MM.1S (cell line): ENCODE results near the gene FNTB.

Experiments
- DNase-seq: peaks from one replicate; pipeline ENCODE4 v3.0.0-alpha.2; 2015
- H2AFZ ChIP-seq: fragments of 300-600 bp; sonication (generic); 2 replicates; pipeline ENCODE4 v1.6.0; 2016; ENCODE audit warnings: antibody characterized with exemption, low read length
- H3F3A ChIP-seq: fragments of 300-600 bp; sonication (generic); 2 replicates; pipeline ENCODE4 v1.6.1; 2016; ENCODE audit warnings: mild to moderate bottlenecking, antibody characterized with exemption, low read length, moderate library complexity, mixed read lengths; ENCODE audit not compliant: insufficient read depth
- H3K27ac ChIP-seq: fragments of 300-600 bp; sonication (generic); 2 replicates; pipeline ENCODE4 v1.5.1; 2016; ENCODE audit warnings: mild to moderate bottlenecking, low read length
- H3K27me3 ChIP-seq: fragments of 300-600 bp; sonication (generic); replicated peaks from 2 replicates; pipeline ENCODE4 v1.6.0; 2016; ENCODE audit warnings: low read length; ENCODE audit not compliant: insufficient read depth
- H3K36me3 ChIP-seq: fragments of 300-600 bp; sonication (generic); replicated peaks from 2 replicates; pipeline ENCODE4 v1.6.1; 2016; ENCODE audit warnings: mild to moderate bottlenecking, low read length, mixed read lengths; ENCODE audit not compliant: insufficient read depth
- H3K4me1 ChIP-seq: fragments of 300-600 bp; sonication (generic); 2 replicates; pipeline ENCODE4 v1.6.1; 2016; ENCODE audit warnings: low read length, mixed read lengths
- H3K4me2 ChIP-seq: fragments of 300-600 bp; sonication (generic); 2 replicates; pipeline ENCODE4 v1.6.0; 2016; ENCODE audit warnings: low read depth, low read length
- H3K4me3 ChIP-seq: fragments of 300-600 bp; sonication (generic); 2 replicates; pipeline ENCODE4 v1.5.1; 2016; ENCODE audit warnings: low read length, mixed read lengths
- H3K79me2 ChIP-seq: fragments of 300-600 bp; sonication (generic); 2 replicates; pipeline ENCODE4 v1.6.1; 2016; ENCODE audit warnings: mixed run types, low read length, mixed read lengths
- H3K9ac ChIP-seq: fragments of 300-600 bp; sonication (generic); 2 replicates; pipeline ENCODE4 v1.6.1; 2016; ENCODE audit warnings: low read length, mixed read lengths
- H3K9me2 ChIP-seq: fragments of 300-600 bp; sonication (generic); replicated peaks from 2 replicates; pipeline ENCODE4 v1.6.1; 2016; ENCODE audit warnings: mild to moderate bottlenecking, low read length, mixed read lengths; ENCODE audit not compliant: insufficient read depth
- H3K9me3 ChIP-seq: fragments of 300-600 bp; sonication (generic); replicated peaks from 2 replicates; pipeline ENCODE4 v1.6.1; 2016; ENCODE audit warnings: mild to moderate bottlenecking, low read length, mixed read lengths; ENCODE audit not compliant: insufficient read depth
- H4K20me1 ChIP-seq: fragments of 300-600 bp; sonication (generic); 2 replicates; pipeline ENCODE4 v1.6.1; 2016; ENCODE audit warnings: mild to moderate bottlenecking, low read length, moderate library complexity, mixed read lengths; ENCODE audit not compliant: insufficient read depth
- EZH2 ChIP-seq: fragments of 300-600 bp; sonication (generic); optimal IDR thresholded peaks from 2 replicates; pipeline ENCODE3; 2017; ENCODE audit warnings: low read depth, mild to moderate bottlenecking, antibody characterized with exemption, low read length, mixed read lengths
- EZH2phosphoT487 ChIP-seq: fragments of 300-600 bp; sonication (generic); IDR thresholded peaks from 2 replicates; pipeline ENCODE4 v1.6.1; 2018; ENCODE audit warnings: antibody characterized with exemption, low read length
- TF ChIP-seq, protein P1 (sequence below): fragments of 300-600 bp; sonication (generic); IDR thresholded peaks from 2 replicates; pipeline ENCODE4 v1.5.1; 2016; ENCODE audit warnings: antibody characterized with exemption, low read length, mixed read lengths

FNTB gene

GRCh38 chr14:64944861-64945260, 41.8 kb upstream of the FNTB start:
- no peaks in the 10 kb centered on the region for H3K36me3 ChIP-seq
- no peaks in the 10 kb centered on the region for H3K9me2 ChIP-seq
- no peaks in the 10 kb centered on the region for H3K4me1 ChIP-seq
- no peaks in the 10 kb centered on the region for H3K9me3 ChIP-seq
- no peaks in the 10 kb centered on the region for H4K20me1 ChIP-seq
- no peaks in the 10 kb centered on the region for H3K27me3 ChIP-seq
- H3K4me3 ChIP-seq: no peak overlapping the region
- H3K27ac ChIP-seq: no peak overlapping the region
- H3K79me2 ChIP-seq: no peaks in the 10 kb centered on the region
- H3F3A ChIP-seq: no peaks in the 10 kb centered on the region
- no peak overlapping the region for H3K4me2 ChIP-seq
- H3K9ac ChIP-seq: no peak overlapping the region
- no peak overlapping the region for H2AFZ ChIP-seq
- TF ChIP-seq, protein P1, sequence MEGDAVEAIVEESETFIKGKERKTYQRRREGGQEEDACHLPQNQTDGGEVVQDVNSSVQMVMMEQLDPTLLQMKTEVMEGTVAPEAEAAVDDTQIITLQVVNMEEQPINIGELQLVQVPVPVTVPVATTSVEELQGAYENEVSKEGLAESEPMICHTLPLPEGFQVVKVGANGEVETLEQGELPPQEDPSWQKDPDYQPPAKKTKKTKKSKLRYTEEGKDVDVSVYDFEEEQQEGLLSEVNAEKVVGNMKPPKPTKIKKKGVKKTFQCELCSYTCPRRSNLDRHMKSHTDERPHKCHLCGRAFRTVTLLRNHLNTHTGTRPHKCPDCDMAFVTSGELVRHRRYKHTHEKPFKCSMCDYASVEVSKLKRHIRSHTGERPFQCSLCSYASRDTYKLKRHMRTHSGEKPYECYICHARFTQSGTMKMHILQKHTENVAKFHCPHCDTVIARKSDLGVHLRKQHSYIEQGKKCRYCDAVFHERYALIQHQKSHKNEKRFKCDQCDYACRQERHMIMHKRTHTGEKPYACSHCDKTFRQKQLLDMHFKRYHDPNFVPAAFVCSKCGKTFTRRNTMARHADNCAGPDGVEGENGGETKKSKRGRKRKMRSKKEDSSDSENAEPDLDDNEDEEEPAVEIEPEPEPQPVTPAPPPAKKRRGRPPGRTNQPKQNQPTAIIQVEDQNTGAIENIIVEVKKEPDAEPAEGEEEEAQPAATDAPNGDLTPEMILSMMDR: no peak
- TF ChIP-seq EZH2phosphoT487 (no peak), EZH2 (no peak)
- no peak for DNase-seq

DNA sequence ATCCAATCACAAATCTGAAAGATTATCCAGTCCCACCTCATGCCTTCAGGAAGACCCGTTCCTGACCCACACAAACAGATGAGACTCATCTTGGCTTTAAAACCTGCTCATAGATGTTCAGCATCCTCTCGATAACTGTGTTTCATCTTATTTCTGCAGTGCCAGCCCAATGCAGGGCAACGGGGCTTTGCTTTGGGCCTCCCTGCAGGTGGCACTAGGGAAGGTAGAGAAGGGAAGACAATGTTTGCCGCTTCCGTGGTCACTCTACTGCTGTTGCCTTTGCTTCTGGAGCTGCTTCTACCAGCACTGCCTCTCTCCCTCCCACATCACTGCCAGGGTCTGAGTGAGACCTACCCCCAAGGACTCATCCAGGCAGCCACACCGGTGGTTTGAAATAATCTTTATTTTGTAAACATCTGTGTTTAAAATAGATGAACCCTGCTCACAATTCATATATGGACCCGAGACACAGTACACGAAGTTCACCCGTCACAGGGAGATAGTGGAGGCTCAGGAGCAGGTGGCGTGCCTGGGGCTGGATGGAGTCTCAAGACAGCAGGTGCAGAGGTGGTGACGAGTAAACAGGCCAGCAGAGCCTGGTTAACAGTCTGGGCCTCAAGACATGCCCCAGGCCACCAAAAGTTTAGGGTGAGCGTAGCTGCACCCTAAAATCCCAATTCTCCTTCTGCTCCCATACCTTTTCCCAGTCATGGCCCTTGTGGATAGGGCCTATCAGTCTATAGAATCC, 41.1 kb upstream of the FNTB start:
- Histone ChIP-seq H3K9me2 (no peaks in the 10 kb centered on the region), H3K4me3 (no peak overlapping the region), H3K4me1 (no peaks in the 10 kb centered on the region), H3K9ac (no peak overlapping the region), H3K79me2 (no peaks in the 10 kb centered on the region), H3K9me3 (no peaks in the 10 kb centered on the region), H3K27ac (no peak overlapping the region), H3K36me3 (no peaks in the 10 kb centered on the region), H2AFZ (no peak overlapping the region), H3K4me2 (no peak overlapping the region), H4K20me1 (no peaks in the 10 kb centered on the region), H3F3A (no peaks in the 10 kb centered on the region), H3K27me3 (no peaks in the 10 kb centered on the region)
- TF ChIP-seq EZH2: no peak
- TF ChIP-seq, protein P1: no peak
- TF ChIP-seq EZH2phosphoT487: no peak
- DNase-seq: no peak

- DNase-seq: no peak
- Histone ChIP-seq H3F3A (no peaks in the 10 kb centered on the region), H3K4me2 (no peak overlapping the region), H3K27me3 (no peaks in the 10 kb centered on the region), H2AFZ (no peak overlapping the region), H3K9ac (no peak overlapping the region), H3K4me1 (no peaks in the 10 kb centered on the region), H4K20me1 (no peaks in the 10 kb centered on the region), H3K27ac (no peak overlapping the region), H3K4me3 (no peak overlapping the region), H3K79me2 (no peaks in the 10 kb centered on the region), H3K36me3 (no peaks in the 10 kb centered on the region), H3K9me2 (no peaks in the 10 kb centered on the region), H3K9me3 (no peaks in the 10 kb centered on the region)
- TF ChIP-seq, protein P1: no peak
- TF ChIP-seq EZH2 (no peak), EZH2phosphoT487 (no peak)
These were observed 40.2 kb upstream of the FNTB start for GRCh38 chr14:64946310-64947045.
